ENCODE data around the gene RECQL5.
"Not testable (repeated sequence)": the region's sequence is repeated elsewhere in the genome, so short reads cannot be mapped to it uniquely, and the experiment has no call there.

The RECQL5 gene

GRCh38 chr17:75591722-75592302, 75.1 kb downstream of the RECQL5 start:
- DNase-seq (ENCODE audit: low spot score) = no peak

- no peak for DNase-seq (ENCODE audit: low spot score)
These were observed 75.9 kb downstream of the RECQL5 start for GRCh38 chr17:75590849-75591721.

DNA sequence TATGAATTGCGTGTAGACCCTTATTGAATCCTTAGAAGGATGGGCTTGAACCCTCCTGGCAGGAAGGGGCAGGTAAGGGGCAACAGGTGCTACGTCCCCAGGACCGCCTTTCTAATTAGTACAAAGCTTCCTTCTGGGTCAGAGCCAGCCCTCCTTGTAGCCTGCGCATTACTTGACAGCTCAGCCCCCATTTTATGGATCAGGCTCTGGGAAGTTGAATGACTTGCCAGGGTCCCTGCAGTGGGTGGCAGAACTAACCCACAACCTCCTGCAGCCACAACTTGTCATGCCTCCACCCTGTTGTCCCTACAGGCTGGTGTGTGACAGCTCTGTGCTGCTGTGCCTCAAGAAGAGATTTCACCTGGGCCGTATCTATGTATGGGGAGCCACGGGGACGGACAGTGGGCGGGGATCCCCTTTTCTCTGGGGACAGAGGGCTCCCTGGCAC, 76.6 kb downstream of the RECQL5 start:
- DNase-seq (ENCODE audit: low spot score) = no peak

- no peak for DNase-seq (ENCODE audit: low spot score)
These were observed 77.0 kb downstream of the RECQL5 start for GRCh38 chr17:75589919-75590303.

DNA sequence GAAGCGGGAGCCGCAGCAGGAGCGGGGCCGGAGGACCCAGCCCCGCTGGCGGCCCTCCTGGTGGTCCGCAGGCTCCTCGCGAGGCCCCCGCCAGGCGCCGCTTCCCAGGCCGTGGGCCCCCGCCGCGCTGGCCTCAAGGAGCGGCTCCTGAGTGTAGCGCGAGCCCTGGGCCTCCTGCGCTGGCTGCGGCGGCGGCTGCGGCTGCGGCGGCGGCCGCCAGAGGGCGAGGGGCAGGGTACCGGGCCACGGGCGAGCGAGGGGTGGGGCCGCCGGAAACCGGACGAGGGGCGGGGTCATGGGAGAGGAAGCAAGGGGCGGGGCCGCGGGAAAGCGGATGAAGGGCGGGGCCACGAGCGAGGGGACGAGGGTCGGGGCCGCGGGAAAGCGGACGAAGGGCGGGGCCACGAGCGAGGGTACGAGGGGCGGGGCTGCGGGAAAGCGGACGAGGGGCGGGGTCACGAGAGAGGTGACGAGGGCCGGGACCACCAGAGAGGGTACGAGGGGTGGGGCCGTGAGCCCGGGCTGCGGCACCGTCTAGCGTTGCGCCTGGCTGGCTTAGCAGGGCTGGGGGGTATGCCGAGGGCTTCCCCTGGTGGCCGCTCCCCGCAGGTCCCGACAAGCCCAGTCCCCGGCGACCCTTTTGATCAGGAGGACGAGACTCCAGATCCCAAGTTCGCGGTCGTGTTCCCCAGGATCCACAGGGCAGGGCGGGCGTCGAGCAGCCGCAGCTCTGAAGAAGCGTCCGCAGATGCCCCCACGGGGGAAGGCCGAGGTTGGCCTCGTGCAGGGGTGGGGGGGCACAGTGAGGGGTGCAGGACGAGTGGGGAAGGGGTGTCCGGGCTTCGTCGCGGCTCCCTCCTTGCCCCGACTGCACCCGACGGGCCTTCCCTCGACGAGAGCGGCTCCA, 77.7 kb downstream of the RECQL5 start:
- peak; percentile 97 for DNase-seq (ENCODE audit: low spot score)

DNA sequence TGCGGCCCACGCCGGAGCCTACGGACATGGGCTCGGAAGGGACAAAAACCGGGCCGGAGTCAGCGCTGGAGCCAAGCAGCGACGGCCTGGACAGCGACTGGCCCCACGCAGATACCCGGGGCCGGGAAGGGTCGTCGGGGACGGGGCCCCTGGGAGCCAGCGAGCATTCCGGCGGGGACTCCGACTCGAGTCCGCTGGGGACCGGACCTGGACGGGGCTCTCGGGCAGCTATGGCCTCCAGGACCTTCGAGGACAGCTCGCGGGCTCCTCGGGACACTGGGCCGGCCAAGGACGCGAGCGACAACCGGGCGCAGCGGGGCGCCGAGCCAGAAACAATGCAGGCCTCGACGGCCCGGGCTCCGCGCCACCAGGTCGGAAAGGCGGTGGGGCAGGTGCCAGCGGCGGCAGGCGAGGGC, 78.3 kb downstream of the RECQL5 start:
- DNase-seq (ENCODE audit: low spot score) = no peak

DNA sequence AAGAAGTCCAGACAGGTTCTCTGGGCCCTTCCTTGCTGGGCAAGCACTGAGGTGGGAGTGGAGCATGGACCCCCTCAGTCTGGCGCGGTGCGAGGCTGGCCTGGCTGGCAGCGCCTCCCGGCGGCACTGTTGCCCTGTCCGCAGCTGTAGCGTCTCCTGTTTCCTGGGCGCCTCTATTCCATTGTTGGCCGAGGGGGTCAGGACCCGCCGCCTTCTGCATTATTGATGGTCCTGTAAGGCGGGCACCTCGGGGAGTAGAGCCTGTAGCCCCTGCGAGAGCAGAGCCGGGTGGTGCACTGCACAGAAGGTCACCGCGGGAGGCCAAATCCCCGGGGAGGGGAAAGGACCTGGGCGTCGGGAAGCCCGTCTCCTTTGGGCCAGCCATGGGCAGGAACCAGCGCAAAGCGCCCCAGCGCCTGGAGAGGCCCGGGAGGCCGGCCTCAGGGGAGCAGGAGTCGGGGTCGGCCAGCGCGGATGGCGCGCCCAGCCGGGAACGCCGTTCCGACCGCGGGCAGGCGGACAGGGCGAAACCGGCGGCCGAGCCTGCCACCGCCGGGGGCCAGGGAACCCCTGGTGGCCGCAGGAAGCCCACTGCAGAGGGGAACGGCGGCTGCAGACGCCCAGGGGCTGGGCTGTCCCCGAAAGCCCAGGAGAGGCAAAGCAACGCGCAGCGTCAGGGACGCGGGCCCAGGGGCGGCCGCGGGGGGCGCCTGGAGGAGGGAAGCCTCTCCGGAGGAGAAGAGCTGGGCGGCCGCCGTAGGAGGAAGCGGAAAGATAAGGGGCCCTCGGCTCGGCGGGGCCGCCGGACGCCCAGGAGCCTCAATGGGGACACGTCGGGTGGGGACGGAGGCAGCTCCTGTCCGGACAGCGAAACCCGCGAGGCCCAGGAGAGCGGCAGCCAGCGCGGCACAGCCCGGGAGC, 79.0 kb downstream of the RECQL5 start, which contains the start of gene MYO15B:
Gene MYO15B, plus strand, starts transcription at position 126 of the 921 bp plus-strand sequence. Its CDS starts 258 bp downstream, at position 384.
- no peak for DNase-seq (ENCODE audit: low spot score)

DNA sequence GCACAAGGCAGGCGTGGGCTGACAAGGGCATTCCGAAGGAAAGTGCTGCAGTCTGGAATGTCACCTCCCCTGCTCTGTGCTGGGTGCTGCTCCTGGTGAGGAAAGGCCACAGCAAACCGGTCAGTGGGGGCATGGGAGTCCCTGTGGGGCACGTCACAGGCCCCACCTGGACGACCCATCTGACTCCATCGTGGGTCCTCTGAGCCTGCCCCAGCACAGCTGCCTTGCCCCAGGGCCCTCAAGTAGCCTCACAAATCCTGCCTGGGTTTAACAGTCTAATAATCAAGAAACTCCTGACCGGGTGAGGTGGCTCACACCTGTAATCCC, 82.1 kb downstream of the RECQL5 start:
- DNase-seq (ENCODE audit: low spot score) = no peak

GRCh38 chr17:75583197-75583596, 83.8 kb downstream of the RECQL5 start:
- DNase-seq (ENCODE audit: low spot score) = not testable (repeated sequence)

DNA sequence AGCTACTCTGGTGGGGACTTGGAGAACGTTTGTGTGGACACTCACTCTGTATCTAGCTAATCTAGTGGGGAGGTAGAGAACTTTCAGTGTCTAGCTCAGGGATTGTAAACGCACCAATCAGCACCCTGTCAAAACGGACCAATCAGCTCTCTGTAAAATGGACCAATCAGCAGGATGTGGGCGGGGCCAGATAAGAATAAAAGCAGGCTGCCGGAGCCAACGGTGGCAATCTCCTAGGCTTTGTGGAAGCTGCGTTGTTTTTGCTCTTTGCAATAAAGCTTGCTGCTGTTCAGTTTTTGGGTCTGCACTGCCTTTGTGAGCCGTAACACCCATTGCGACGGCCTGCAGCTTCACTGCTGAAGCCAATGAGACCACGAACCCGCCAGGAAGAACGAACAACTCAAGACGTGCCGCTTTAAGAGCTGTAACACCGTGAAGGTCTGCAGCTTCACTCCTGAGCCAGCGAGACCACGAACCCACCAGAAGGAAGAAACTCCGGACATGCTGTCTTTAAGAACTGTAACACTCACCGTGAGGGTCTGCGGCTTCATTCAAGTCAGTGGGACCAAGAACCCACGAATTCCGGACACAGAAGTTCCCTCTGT, 85.7 kb downstream of the RECQL5 start:
- DNase-seq (ENCODE audit: low spot score) = not testable (repeated sequence)
